Fibroblast of mammary gland (primary cell): Measurements from ENCODE around the gene AMZ2.
"Not testable (repeated sequence)": the region's sequence is repeated elsewhere in the genome, so short reads cannot be mapped to it uniquely, and the experiment has no call there.

Experiments used
- DNase-seq: peaks from one replicate; pipeline ENCODE4 v3.0.0-alpha.2; 2010; ENCODE audit warnings: low read depth
- H3K4me3 ChIP-seq: 2 replicates; pipeline ENCODE4 v1.5.1; 2011; ENCODE audit warnings: low read depth, mild to moderate bottlenecking, low read length, moderate library complexity; ENCODE audit not compliant: control insufficient read depth
- TF ChIP-seq, protein P1 (sequence below): conservative IDR thresholded peaks from 2 replicates; pipeline ENCODE4 v1.5.1; 2011; ENCODE audit warnings: low read depth, low read length, inconsistent platforms; ENCODE audit not compliant: control insufficient read depth, insufficient read depth

AMZ2 gene

GRCh38 chr17:68255731-68256538, 8.1 kb downstream of the AMZ2 start:
- no peak for DNase-seq
- no peak overlapping the region for H3K4me3 ChIP-seq
- TF ChIP-seq, protein P1, sequence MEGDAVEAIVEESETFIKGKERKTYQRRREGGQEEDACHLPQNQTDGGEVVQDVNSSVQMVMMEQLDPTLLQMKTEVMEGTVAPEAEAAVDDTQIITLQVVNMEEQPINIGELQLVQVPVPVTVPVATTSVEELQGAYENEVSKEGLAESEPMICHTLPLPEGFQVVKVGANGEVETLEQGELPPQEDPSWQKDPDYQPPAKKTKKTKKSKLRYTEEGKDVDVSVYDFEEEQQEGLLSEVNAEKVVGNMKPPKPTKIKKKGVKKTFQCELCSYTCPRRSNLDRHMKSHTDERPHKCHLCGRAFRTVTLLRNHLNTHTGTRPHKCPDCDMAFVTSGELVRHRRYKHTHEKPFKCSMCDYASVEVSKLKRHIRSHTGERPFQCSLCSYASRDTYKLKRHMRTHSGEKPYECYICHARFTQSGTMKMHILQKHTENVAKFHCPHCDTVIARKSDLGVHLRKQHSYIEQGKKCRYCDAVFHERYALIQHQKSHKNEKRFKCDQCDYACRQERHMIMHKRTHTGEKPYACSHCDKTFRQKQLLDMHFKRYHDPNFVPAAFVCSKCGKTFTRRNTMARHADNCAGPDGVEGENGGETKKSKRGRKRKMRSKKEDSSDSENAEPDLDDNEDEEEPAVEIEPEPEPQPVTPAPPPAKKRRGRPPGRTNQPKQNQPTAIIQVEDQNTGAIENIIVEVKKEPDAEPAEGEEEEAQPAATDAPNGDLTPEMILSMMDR: no peak

- not testable (repeated sequence) for H3K4me3 ChIP-seq
- DNase-seq: peak; percentile 53
Measured at GRCh38 chr17:68256701-68257100, 8.9 kb downstream of the AMZ2 start.

GRCh38 chr17:68257934-68258333, 10.1 kb downstream of the AMZ2 start:
- H3K4me3 ChIP-seq: no peak overlapping the region
- no peak for DNase-seq
- TF ChIP-seq, protein P1: no peak

- not testable (repeated sequence) for DNase-seq, H3K4me3 ChIP-seq
Measured at GRCh38 chr17:68258890-68259647, 11.2 kb downstream of the AMZ2 start.

DNA sequence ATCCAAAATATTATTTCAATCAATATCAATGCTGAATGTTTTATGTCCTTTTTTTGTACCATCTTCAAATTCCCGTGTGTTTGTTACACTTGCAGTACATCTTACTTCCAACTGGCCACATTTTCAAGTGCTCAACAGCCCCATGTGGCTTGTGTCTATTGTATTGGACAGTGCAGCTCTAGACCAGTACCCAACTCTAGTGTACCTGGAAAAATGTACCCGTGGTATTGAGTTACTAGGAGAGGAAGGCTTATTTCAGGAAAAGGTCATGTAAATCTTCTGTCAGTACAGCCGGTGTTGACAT, 11.8 kb downstream of the AMZ2 start:
- DNase-seq, H3K4me3 ChIP-seq: not testable (repeated sequence)

- DNase-seq: no peak
- TF ChIP-seq, protein P1: no peak
- no peak overlapping the region for H3K4me3 ChIP-seq
Measured at GRCh38 chr17:68260051-68260762, 12.4 kb downstream of the AMZ2 start.

DNA sequence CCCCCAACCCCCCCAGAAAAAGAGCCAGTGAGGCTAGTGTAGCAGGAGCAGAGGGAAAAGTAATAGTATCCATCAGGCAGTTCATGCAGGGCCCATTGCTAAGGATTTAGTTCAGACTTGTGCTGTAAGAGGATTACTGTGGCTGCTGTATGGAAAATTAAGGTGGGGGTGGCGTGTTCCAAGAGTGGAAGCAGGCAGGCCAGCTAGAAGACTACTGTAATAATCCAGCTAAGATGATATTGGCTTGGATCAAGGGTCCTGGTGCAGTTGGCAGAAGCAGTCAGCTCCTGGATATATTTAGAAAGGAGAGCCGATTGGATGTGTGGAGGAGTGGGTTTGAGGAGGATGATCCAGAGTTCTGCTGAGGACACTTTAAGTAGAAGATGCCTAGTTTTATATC, 14.6 kb downstream of the AMZ2 start:
- not testable (repeated sequence) for DNase-seq, H3K4me3 ChIP-seq

GRCh38 chr17:68263101-68263681, 15.3 kb downstream of the AMZ2 start:
- peak; percentile 46 for DNase-seq
- TF ChIP-seq, protein P1: peak; percentile 44
- H3K4me3 ChIP-seq: not testable (repeated sequence)

DNA sequence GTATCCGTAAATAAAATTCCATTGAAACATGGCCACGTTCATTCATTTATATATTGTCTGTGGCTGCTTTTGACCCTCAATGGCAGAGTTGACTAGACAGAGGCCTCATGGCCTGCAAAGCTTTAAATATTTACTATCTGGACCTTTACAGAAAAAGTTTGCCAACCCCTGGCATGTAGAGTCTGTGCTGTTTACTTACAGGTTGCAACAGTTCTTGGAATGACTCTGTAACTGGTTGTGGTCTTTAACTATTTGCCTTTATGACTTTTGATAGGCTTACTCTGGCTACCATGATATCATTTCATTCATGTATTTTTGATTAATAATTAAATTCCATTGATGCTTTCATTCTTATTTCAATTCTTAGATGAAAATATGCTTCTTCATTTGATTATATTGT, 18.0 kb downstream of the AMZ2 start:
- not testable (repeated sequence) for DNase-seq, H3K4me3 ChIP-seq
